ENCODE data around the gene VEGFD. TPM values are rescaled to one million over a fixed set of nuclear protein-coding genes. Genes with fewer than 3 reads are reported as not detected.

VEGFD gene
- polyA plus RNA-seq, 2 of the 4 experiments (the other 2 are of a cell fraction), result 0.57 to 1.8 TPM

DNA sequence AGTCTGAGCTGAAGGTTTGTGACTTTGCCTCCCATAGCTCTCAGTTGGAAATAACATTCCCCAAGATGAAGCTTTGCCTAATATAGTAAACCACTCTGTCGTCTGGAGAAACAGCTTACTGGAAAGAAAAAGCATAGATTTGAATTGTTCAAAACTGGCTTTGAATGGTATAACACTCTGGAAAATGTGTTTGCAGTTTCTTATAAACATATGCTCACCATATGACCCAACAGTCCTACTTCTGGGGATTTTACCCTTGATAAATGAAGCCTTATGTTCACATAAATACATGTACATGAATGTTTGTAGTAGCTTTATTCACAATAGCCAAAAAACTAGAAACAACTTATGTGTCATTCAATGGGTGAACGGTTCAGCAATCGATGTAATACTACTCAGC lies 10.2 kb downstream of the VEGFD start (continued):
- TF ChIP-seq NR3C1 (IDR thresholded peaks at IDR 0.05), result no peak

DNA sequence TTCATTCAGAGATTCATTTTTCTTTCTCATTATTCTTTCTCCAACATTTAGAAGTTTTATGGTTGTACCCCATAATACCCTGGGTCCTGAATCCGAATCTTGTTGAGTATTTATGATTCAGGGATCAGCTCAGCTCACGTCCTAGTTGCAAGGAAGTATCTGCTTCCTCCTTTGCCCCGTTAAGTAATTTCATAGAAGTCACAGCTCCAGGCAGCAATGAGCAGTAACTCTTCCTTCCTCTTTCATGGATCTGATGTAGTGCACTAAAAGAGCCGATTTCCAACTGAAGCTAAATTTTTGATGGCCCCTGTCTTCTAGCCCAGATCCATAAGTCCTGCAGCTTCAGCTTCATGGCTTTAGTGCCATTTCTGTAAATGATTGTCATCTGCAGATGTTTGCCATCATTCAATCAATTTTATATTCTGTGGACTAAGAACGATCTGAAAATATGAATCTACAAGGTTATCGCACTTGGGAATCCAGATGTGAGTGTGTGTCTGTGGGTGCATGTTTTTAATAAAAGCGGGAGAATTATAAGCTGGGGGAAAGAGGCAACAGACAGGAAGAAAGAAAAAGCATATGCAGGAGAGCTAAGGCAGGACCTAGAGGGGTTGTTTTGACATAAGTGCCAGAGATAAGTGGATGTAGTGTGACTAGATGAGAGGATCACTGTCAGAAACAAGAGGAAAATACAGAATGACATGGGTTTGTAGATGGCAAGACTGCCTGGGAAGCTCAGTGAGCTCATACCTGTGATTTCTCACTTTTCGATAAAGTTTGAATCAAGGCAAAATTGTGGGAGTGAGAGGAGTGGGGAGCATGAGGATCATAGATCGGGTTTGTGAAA lies 17.5 kb downstream of the VEGFD start:
- ChIA-PET CTCF (interaction anchor here (0.7 to 1.5 kb wide), 2 partner anchors 11 to 18 kb away, joined by 3 to 5 read pairs; no protein-coding TSS in a partner anchor), POLR2A (no interaction called here)
- no peak for DNase-seq (ENCODE audit: low read depth in 1 of 2, low spot score in 1 of 2)
- TF ChIP-seq ESRRA (IDR thresholded peaks at IDR 0.05; ENCODE audit: borderline replicate concordance, low read length) (no peak), EHMT2 (IDR thresholded peaks at IDR 0.05; ENCODE audit: low read depth) (no peak), JUN (IDR thresholded peaks at IDR 0.05) (no peak)
- no peaks in the 10 kb centered on the region for H3K9me3 ChIP-seq
- no peak overlapping the region for H3K4me2 ChIP-seq
- WGBS (ENCODE audit: missing lambda C conversion rate), result 87% methylated on average over 9 of the region's 9 CpGs
- no peak for ATAC-seq
- no peak overlapping the region for H3K27ac ChIP-seq
- no peaks in the 10 kb centered on the region for H3K4me1 ChIP-seq
- no peak overlapping the region for H3K4me3 ChIP-seq
- FAIRE-seq, result no peak

DNA sequence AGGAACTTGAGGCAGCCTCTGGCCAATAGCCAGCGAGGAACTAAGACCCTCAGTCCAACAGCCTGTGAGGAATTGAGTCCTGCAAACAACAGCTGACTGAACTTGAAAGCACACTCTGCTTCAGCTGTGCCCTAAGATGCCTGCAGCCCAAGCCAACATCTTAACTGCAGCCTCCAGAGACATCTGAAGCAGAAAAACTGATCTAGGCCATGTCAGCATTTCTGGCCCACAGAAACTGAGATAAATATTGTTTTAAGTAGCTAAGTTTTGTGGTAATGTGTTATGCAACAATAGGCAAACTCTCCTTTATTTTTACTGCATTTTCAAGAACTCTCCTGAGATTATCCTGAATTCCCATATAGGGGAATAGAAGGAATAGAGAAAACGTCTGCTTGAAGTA lies 24.5 kb downstream of the VEGFD start:
- TF ChIP-seq BCL3 (IDR thresholded peaks at IDR 0.05) (no peak), FOSL2 (IDR thresholded peaks at IDR 0.05) (no peak), FOSL2 (CRISPR knock-in tag; IDR thresholded peaks at IDR 0.05) (no peak), HDAC2 (IDR thresholded peaks at IDR 0.05) (no peak), POLR2A (IDR thresholded peaks at IDR 0.05; ENCODE audit: low read length) (no peak), ATOH8 (CRISPR knock-in tag; IDR thresholded peaks at IDR 0.05; ENCODE audit: low read depth) (no peak), HOXB5 (CRISPR knock-in tag; IDR thresholded peaks at IDR 0.05) (no peak), ZSCAN20 (CRISPR knock-in tag; IDR thresholded peaks at IDR 0.05) (no peak), BHLHE40 (IDR thresholded peaks at IDR 0.05; ENCODE audit: low read depth, low read length) (no peak), CBX8 (IDR thresholded peaks at IDR 0.05) (no peak), EHF (CRISPR knock-in tag; IDR thresholded peaks at IDR 0.05) (no peak), PHF8 (IDR thresholded peaks at IDR 0.05; ENCODE audit: borderline replicate concordance, low read depth) (no peak)
- TF ChIP-seq, protein P1, sequence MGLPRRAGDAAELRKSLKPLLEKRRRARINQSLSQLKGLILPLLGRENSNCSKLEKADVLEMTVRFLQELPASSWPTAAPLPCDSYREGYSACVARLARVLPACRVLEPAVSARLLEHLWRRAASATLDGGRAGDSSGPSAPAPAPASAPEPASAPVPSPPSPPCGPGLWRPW (IDR thresholded peaks at IDR 0.05), result no peak
- WGBS (ENCODE audit: missing lambda C conversion rate), result 76% methylated on average over 2 of the region's 2 CpGs
- Histone ChIP-seq H3K4me2 (no peak overlapping the region), H3K4me3 (no peak overlapping the region), H3K4me1 (no peaks in the 10 kb centered on the region), H3K27ac (no peak overlapping the region), H3K9me3 (no peaks in the 10 kb centered on the region)
- ChIA-PET POLR2A (no interaction called here), CTCF (interaction anchor here (2.9 kb wide), 1 partner anchor 11 kb away, joined by 16 read pairs; no protein-coding TSS in a partner anchor)
- no peak for ATAC-seq
- no peak for DNase-seq (ENCODE audit: low read depth in 1 of 2, low spot score in 1 of 2)
- FAIRE-seq, result no peak

DNA sequence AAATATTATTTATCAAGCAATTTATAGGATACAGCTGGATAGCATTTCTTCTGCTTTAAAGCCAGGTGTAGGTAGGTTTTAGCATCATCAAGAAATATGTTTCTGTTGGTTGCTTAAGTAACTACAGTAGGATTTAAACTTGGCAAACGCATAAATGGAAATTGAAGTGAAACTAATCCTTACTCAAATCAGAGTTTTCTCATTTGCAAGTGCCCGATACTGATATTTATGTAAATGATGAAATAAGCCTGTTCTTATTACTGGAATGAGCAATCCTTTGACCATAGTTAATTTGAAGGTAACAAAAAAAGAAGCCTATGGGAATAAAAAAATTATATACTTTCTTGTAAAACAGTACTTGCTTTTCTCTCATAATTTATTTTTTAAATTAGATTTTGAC lies 25.7 kb downstream of the VEGFD start:
- Histone ChIP-seq H3K27ac (no peak overlapping the region), H3K9me3 (no peaks in the 10 kb centered on the region), H3K4me1 (no peaks in the 10 kb centered on the region), H3K4me2 (no peak overlapping the region), H3K4me3 (no peak overlapping the region)
- no peak for DNase-seq (ENCODE audit: low read depth in 1 of 2, low spot score in 1 of 2)
- WGBS (ENCODE audit: missing lambda C conversion rate), result 90% methylated on average over 2 of the region's 2 CpGs
- no peak for FAIRE-seq
- TF ChIP-seq RFX5 (IDR thresholded peaks at IDR 0.05) (no peak), KDM1A (IDR thresholded peaks at IDR 0.05; ENCODE audit: low read depth) (no peak), ZNF302 (CRISPR knock-in tag; IDR thresholded peaks at IDR 0.05) (no peak)
- ChIA-PET POLR2A (no interaction called here), CTCF (interaction anchor here (1.5 to 2.9 kb wide), 2 partner anchors 9 to 110 kb away, joined by 3 to 16 read pairs; no protein-coding TSS in a partner anchor)
- no peak for ATAC-seq
